GM18502 (cell line): ENCODE results near the gene TDRD9.

ENCODE experiments used
- ATAC-seq: cut with Tn5 transposase; IDR thresholded peaks from one replicate; pipeline ENCODE4 v1.9.1; 2021; ENCODE audit warnings: mild to moderate bottlenecking; ENCODE audit not compliant: unreplicated experiment, poor library complexity

TDRD9 gene

DNA sequence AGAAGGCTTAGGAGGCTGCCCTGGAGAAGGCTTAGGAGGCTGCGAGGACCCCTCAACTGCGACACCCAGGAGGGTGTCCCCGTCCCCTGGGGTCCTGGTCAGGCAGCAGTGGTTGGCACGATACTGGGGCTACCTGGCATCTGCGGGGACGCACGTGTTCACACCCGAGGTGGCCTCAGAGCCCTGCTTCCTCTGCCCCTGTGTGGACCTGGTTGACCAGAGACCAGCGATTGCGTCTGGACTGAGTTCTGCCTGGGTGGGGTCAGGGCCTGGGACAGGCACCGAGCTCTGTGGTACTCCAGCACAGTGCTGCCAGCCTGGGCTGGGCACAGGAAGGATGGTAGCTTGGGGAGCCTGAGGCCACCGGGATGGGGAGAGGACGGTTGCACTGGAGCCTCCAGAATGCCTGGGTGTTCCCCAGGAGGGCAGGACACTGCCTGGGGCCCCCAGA, 158.0 kb downstream of the TDRD9 start:
- ATAC-seq = no peak

DNA sequence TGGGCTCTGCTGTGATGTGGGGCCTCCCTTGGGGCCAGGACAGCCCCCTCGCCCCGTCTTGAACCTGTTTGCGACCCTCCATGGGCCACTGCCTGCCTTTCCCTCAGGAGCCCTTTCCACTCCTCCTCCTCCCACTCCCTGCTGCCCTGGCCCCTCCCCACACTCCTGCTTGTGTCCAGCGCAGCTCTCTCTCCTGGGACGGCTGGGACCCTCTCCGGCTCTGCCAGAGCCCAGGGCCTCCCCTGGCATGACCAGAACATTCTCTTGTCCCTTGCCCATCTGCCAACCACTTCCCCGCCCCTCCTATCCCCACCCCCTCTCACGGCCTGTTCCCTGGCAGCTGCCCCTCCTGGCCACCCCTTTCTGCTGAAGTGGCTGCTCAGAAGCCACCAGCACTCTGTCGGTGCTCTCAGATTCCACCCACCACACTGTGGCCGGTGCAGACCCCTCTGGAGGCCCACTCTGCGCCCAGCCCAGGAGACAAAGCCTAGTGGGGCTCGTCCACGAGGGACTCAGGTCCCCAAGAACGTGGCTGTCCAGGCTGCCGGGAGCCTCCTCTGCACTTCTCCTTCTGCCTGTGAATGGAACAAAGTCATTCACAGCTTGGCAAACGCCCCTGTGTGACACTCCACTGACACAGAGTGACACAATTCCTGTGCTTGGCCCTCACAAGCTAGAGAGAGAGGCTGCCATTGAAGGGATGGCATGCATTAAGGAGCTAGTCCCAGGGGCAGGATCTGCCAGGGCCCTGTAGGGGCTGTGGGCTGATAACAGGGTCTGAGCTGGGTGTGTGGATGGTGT, 158.6 kb downstream of the TDRD9 start:
- no peak for ATAC-seq

DNA sequence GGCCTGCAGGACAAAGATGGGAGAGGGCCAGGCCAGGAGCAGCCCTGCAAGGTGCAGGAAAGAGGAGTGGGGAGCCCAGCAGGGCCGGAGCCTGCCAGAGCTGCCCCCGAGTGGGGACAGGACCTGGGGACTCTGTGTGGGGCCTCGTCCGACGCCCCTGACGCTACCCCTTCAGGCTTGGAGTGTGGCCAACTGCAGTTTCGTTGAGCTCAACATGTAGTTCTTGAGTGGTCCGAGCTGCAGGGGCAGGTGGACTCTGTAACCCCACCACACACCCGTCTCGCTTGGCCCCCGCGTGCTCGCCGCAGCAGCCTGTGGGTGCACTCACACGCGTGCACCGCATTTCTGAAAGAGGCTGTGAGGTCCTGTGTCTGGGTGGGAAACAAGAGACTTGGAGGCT, 159.2 kb downstream of the TDRD9 start:
- ATAC-seq = no peak

DNA sequence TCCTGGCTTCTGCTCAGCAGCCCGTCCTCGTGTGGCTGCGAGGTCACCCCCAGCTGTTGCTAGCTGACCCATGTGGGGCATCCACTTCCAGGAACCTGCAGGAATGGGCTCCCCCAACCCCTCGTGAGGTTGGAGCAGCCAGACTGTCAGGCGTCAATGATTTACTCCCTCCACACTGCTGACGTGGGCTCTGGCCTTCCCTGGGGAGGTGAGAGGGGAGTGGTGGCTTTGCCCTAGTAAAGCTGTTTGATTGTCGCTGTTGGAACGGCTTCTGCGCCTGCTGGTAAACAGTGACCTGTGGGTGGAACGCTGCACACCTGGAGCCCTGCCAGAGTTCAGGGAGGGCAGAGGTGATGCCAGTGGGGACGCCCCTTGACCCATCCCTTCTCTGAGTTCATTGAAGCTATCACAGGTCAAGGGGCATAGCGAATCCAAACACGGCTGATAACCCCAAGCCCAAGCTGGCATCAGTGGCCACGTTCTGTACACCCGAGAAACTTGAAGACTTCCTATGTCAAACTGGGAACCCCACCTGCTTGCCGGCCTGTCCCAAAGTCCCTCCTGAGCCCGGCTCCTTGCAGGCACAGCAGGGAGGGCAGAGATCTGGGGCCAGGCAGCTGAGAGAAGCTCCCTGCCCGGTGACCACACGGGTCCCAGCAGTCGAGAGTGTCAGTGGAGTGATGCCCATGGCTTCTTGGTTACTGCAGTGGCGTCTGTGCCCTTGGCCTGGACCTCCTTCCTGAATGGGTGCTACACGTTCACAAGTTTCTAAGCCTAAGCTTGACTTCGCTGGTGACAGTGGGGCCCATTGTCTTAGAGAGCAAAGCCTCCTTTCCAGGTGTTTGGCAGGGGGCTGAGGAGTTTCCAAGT, 160.0 kb downstream of the TDRD9 start:
- ATAC-seq = no peak

DNA sequence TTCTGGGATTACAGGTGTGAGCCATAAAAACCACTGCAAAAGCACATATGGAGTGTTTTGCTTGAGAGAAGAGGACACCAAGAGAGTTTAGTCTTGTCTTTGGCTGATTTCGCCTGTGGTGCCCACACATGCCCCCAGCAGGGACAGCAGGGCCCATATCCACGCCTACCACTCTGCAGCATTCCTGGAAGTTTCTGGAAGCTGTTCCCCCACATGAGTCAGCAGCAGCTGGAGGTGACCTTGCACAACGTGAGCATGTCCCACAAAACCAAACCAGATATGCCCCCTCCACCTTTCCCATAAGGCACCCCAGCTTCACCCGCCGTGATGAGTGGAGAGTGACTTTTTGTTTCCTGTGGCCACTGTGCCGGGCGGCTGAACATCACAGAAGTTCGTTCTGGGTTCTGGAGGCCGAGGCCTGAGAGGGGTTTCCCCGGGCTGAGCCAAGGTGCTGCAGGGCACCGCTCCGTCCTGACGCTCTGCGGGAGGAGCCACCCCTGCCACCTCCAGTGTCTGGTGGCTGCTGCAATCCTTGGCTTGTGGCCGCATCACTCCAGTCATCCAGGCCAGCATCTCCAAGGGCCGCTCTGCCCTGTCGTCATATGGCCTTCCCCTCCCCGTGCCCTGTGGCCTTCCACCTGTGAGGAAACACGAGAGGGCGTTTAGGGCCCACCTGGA, 162.0 kb downstream of the TDRD9 start:
- no peak for ATAC-seq

DNA sequence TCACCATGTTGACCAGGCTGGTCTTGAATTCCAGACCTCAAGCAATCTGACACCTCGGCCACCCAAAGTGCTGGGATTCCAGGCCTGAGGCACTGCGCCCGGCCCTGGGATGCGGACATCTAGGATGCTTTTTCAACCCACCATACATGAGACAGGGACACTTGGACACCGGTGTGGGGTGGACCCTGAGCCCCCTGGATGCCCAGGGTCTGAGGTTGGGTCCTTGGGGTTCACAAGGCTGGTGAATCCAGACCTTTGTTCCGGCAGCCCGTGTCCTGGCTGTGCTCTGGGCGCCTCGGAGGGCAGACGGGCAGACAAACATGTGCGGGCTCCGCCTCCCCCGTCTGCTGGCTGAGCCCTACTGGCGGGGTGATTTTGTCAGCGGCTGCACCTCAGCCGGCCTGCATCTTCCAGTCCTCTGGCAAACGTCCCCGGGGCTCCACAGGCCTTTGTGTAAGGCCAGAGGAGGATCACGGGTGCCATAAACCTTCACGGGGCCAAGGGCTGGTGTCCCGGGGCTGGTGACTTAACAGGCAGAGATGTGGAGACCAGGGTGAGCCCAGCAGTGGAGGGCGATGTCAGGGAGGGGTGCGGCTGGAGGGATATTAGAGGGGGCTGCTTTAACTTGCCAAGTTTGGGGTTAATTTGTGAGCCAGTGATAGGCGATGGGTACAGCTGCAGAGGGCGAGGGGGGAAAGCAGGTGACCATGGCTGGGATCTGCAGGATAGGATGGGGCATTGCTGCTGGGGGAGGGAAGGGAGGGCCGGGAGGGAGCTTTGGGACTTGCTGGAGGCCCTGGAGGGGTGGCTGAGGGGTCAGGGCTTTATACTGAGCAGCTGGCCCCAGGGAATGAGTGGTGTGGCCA, 163.0 kb downstream of the TDRD9 start:
- ATAC-seq = no peak

DNA sequence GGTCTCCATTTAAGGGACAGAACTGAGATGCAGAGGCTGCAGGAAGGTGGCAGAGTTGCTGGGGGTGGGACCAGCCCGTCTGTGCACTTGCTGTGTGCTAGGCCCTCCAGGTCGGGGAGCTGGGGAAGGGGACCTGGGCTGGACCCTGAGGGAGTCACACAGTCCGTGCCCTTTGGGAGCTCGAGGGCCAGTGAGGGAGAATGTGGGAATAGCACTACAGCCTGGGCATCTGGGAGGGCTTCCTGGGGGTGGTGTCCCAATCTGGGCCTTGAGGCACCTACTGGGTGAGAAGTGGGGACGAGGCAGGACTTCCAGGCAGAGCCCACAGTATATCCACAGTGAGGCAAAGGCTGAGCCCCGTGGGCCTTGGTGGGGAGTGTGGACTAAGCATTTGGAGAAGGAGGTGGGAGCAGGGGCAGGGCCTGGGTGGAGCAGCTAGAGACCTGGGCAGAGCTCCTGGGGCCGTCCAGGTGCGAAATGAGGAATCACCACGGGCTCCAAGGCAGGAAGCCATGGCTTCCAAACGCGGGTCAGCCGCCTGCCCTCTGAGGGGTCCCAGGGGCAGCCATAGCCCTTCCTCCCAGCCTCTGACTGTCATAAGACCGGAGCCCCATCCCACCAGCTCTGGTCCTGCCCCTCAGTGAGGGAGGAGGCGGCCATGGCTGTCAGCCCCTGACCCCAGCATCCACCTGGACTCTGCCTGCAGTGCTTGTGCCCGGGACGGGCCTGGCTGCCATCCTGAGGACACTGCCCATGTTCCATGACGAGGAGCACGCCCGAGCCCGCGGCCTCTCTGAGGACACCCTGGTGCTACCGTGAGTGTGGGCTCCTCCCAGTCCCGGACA, 163.9 kb downstream of the TDRD9 start:
- ATAC-seq = no peak

DNA sequence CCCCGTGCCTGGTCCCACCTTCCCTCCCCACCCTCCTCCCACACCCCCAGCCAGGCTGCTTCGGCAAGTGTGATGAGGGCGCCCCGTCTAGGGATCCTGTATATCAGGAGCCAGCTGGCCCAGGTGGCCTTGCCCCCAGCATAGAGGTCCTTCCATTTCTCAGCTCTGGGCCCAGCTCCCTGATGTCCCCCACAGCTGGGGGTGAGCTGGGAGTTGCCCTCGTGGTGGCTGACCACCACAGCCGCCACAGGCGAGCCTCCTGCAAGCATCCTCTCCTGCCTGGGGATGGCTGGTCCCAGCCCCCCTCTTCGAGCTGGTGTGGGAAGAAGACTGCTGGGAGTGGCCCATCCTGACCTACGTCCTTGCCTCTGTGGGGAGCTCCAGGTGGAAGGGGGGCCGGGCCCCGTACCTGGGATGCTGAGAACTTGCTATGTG, 164.7 kb downstream of the TDRD9 start:
- no peak for ATAC-seq

DNA sequence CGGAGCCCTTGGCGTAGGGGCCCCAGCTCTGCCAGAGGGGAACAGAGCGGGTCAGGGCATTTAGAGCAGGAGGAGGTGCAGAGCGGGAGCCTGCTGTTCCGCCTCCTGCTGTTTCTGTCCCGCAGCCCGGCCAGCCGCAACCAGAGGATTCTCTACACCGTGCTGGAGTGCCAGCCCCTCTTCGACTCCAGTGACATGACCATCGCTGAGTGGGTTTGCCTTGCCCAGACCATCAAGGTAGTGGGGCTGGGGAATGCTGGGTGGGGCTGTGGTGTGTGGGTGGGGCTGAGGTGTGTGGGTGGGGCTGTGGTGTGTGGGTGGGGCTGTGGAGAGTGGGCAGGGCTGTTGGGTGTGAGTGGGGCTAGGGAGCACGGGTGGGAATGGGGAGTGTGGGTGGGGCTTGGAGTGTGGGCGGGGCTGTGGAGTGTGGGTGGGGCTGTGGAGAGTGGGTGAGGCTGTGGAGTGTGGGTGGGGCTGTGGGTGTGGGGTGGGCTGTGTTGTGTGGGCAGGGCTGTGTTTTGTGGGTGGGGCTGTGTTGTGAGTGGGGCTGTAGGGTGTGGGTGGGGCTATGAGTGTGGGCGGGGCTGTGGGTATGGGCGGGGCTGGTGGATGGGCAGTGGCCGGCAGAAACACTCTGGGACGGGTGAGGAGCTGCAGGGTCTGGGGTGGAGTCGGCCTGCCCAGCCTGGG, 165.3 kb downstream of the TDRD9 start:
- no peak for ATAC-seq

DNA sequence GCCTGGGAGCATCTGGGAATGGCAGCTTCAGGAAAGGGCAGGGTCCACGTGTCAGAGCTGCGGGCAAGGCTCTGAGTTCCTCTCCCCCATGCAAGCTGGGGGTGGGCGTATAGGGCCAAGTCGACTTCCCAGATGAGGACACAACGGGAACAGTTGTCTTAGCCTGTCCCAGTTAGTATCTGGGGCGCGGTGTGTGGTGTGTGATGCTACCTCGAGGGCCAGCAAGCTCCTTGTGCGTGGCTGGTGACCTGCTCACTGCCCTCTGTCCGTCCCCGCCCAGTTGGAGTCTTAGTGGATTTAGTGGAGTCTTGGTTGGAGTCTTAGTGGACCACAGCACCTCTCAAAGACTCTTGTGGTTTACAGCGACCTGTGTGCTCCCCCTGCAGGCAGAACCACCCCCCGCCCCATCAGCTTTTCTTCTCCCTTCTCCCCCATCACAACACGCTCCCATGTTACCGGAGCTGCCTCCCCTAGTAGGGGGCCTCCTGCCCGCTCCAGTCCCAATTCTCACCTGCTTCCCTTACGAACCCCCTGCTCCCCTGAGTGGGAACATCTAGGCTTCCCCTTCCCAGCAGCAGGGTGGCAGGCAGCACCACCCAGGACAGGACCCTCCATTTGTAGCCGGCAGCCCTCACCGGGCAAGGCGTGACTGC, 165.9 kb downstream of the TDRD9 start:
- no peak for ATAC-seq

DNA sequence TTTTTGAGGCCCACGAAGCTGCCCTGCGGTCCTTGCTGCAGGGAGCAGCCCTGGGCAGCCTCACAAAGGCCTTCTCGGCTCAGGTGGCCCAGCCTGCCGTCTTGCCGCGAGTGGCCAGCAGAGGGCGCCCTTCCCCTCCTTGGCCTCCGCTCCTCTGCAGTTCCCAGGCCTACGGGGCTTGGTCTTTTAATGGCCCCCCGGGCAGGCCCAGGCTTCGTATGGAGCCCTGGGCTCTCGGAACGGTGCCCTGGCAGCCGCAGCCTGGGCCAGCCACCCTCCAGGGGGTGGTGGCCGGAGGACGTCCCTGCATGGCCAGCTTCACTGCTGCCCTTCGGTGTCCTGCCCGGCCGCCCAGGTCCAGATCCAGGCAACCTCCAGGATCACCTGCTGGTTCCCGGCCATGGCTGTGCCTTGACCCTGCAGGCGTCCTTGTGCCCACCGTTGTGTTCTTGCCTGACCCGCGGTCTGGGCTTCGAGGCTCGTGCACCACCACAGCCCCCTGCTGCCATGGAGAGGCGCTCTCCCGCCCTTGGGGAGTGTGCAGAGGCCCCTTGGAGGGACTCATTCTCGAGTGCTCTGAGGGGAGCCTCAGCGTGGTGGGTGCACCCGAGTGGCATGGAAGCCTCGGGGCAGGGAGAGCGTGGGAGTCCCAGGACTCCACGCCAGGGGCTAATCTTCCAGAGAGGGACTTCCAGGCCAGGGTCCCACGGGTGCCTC, 166.6 kb downstream of the TDRD9 start:
- no peak for ATAC-seq

DNA sequence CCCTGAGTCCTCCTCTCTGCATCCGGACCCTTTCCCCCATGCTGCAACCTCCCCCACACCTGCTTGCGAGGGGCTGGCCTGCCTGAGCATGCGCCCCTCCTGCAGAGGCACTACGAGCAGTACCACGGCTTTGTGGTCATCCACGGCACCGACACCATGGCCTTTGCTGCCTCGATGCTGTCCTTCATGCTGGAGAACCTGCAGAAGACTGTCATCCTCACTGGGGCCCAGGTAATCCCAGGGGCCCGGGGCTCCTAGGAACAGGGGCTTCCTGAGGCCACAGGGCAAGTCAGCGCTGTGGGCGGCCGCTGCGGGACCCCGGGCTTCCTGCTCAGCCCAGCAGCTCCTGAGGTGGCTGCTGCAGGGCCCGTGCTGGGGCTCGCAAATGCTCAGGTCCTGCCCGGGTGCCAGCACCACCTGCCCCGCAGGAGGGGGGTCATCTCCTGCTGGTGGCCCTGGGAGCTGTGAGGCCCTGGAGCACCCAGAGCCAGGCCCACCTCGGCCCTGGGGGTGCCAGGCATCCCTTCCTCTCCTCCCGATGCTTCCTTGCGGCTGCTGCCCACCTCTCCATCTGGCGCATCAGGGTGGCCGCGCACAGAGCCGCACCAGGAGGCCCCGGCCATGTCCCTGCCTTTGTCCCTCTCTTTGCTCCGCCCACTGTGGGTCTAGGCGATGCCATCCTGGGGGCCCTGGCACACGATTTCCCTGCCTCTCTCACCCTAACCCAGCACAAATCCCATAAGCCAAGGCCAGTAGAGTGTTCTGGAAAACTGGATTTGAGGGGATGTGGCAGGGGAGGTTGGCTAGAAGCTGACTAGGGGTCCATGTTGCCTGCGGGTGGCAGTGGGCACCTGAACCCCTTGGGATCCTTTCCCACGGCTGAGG, 167.4 kb downstream of the TDRD9 start:
- ATAC-seq = no peak

DNA sequence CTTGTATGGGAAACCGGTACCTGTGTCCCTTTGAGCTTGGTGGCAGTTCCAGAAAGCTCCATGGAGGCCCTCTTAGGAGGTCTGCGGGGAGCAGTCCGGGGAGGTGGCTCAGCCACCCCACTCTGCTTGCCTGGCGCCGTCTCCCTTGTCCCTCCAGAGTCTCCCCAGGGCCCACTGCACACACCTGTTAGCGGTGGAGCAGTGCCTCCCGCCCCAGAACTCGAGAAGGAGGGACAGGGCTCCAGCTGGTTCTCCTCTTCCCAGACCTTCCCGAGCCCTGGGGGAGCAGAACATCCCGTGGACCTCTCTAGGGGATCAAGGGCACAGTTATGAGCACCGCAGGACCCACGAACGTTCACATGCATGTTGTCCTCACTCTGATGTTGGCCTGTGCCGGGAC, 168.1 kb downstream of the TDRD9 start:
- no peak for ATAC-seq

DNA sequence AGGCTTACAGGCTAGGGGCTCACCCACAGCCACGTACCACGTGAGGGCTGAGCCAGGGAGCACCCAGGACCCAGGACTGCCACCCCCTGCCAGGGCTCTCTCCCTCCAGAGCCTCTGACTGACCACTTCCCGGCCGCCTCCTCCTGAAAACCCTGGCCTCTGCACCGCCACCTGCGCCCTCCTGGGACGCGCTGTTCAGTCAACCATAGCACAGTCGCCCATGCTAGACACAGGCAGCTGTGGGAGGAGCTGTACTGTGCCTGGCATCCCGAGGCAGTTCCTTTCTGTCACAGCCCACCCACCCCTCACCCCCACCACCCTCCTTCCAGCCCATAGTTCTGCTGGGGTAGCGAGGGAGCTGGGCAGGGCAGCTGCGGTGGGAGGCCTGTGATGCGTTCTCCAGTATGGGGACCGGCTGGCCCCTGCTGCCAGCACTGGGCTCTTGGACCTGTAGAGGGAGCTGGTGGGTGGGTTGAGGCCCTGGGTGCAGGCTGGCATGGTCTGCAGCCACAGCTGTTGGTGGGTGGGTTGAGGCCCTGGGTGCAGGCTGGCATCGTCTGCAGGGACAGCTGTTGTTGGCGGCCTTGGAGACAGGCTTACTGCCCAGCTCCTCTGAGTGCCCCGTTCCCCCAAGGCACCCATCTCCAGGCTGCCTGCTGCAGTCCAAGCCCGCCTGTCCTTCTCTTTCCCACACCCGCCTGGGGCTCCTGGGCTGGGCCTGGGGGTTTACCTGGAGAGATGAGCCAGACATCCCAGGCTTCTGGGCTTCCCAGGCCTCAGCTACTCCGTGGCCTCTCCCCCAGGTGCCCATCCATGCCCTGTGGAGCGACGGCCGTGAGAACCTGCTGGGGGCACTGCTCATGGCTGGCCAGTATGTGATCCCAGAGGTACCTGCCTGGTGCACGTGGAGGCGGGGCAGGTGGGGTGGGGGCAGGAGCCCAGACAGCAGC, 168.8 kb downstream of the TDRD9 start:
- no peak for ATAC-seq
